GM12878 (cell line): Measurements from ENCODE around the gene ROBO1. TPM values are rescaled to one million over a fixed set of nuclear protein-coding genes. Genes with fewer than 3 reads are reported as not detected.
"Not testable (repeated sequence)": the region's sequence is repeated elsewhere in the genome, so short reads cannot be mapped to it uniquely, and the experiment has no call there.

Source experiments
- ATAC-seq: fragments of 200-7000 bp; cut with Tn5 transposase; 3 replicates; pipeline ENCODE4 v1.9.1; 2020; ENCODE audit warnings: mild to moderate bottlenecking, moderate library complexity
- BruUV-seq: library from RNA; stranded (reverse); fragments of 400-500 nt; replicated peaks from 2 replicates; lab custom pipeline; 2021; lab: Mats Ljungman, UMichigan
- CTCF ChIA-PET: fragments of 300-600 bp; sonication (Branson Sonifier 250); formaldehyde crosslinking; extraction: SDS; loops from one replicate; lab custom pipeline; 2021; ENCODE audit warnings: inconsistent platforms; lab: Yijun Ruan, JAX
- POLR2A ChIA-PET: fragments of 350-600 bp; formaldehyde crosslinking; extraction: SDS; loops from one replicate; lab custom pipeline; 2021; ENCODE audit warnings: inconsistent platforms; lab: Charles Lee
- RAD21 ChIA-PET: fragments of 300-600 bp; sonication (Branson Sonifier 250); formaldehyde crosslinking; loops from one replicate; lab custom pipeline; 2023; ENCODE audit warnings: antibody characterized with exemption; ENCODE audit not compliant: unreplicated experiment; lab: Charles Lee
- SMC1A ChIA-PET: fragments of 300-600 bp; sonication (Branson Sonifier 250); formaldehyde crosslinking; loops from one replicate; lab custom pipeline; 2023; ENCODE audit not compliant: unreplicated experiment, uncharacterized antibody; lab: Charles Lee
- DNase-seq: peaks from one replicate; pipeline ENCODE4 v3.0.0-alpha.2; 2011; ENCODE audit warnings: low read depth, low spot score
- FAIRE-seq: peaks from 3 replicates; lab custom pipeline; 2011; peaks lifted over from hg19 to GRCh38; lab: Jason Lieb, UNC
- H2AFZ ChIP-seq: 2 replicates; pipeline ENCODE4 v1.6.0; 2011; ENCODE audit warnings: low read depth, low read length, control low read depth; ENCODE audit not compliant: control insufficient read depth
- H3K27ac ChIP-seq: 2 replicates; pipeline ENCODE4 v1.5.1; 2011; ENCODE audit warnings: control low read depth; ENCODE audit not compliant: control insufficient read depth, insufficient read depth
- H3K27me3 ChIP-seq, 2 experiments: replicated peaks in 1 of 2; 2 replicates each; pipeline versions ENCODE4 v1.6.0 to v1.6.1; 2011; ENCODE audit warnings: low read length in 1 of 2; ENCODE audit not compliant: control insufficient read depth in 2 of 2, insufficient read depth in 2 of 2
- H3K36me3 ChIP-seq, 2 experiments: 2 replicates each; pipeline ENCODE4 v1.5.1; 2011; ENCODE audit warnings: low read length in 1 of 2; ENCODE audit not compliant: control insufficient read depth in 2 of 2, insufficient read depth in 2 of 2
- H3K4me1 ChIP-seq: 2 replicates; pipeline ENCODE4 v1.6.1; 2011; ENCODE audit warnings: mild to moderate bottlenecking, low read length, moderate library complexity, mixed read lengths; ENCODE audit not compliant: control insufficient read depth, insufficient read depth
- H3K4me2 ChIP-seq: 2 replicates; pipeline ENCODE4 v1.6.0; 2011; ENCODE audit warnings: control low read depth; ENCODE audit not compliant: control insufficient read depth, insufficient read depth
- H3K4me3 ChIP-seq: fragments of 200-600 bp; sonication (generic); 2 replicates; pipeline ENCODE4 v1.5.1; 2016
- H3K79me2 ChIP-seq: 2 replicates; pipeline ENCODE4 v1.6.0; 2011; ENCODE audit warnings: low read length; ENCODE audit not compliant: control insufficient read depth, insufficient read depth
- H3K9ac ChIP-seq: 2 replicates; pipeline ENCODE4 v1.8.0; 2011; ENCODE audit warnings: low read length, control low read depth, mixed read lengths; ENCODE audit not compliant: control insufficient read depth, insufficient read depth
- H3K9me3 ChIP-seq: replicated peaks from 3 replicates; pipeline ENCODE4 v1.5.1; 2011; ENCODE audit warnings: mild to moderate bottlenecking, low read length; ENCODE audit not compliant: control insufficient read depth, insufficient read depth
- H4K20me1 ChIP-seq: 2 replicates; pipeline ENCODE4 v1.6.0; 2011; ENCODE audit not compliant: control insufficient read depth, insufficient read depth
- BCL11A ChIP-seq: IDR thresholded peaks from 2 replicates; pipeline ENCODE4 v1.6.1; 2011; ENCODE audit warnings: low read depth, low read length
- MEF2A ChIP-seq: IDR thresholded peaks from 2 replicates; pipeline ENCODE4 v1.6.1; 2011; ENCODE audit warnings: low read depth, mild to moderate bottlenecking, low read length, moderate library complexity; ENCODE audit not compliant: insufficient read depth
- NFIC ChIP-seq: IDR thresholded peaks from 2 replicates; pipeline ENCODE4 v1.6.1; 2012; ENCODE audit warnings: low read depth, mild to moderate bottlenecking, inconsistent platforms, low read length, moderate library complexity
- PAX5 ChIP-seq: IDR thresholded peaks from 2 replicates; pipeline ENCODE4 v1.6.1; 2011; ENCODE audit warnings: low read depth, low read length, borderline replicate concordance
- RELA ChIP-seq: fragments of 450-650 bp; IDR thresholded peaks from 2 replicates; pipeline ENCODE4 v1.8.0; 2014; ENCODE audit warnings: borderline replicate concordance; ENCODE audit not compliant: partially characterized antibody
- SIX5 ChIP-seq: IDR thresholded peaks from 2 replicates; pipeline ENCODE4 v1.6.1; 2011; ENCODE audit warnings: mild to moderate bottlenecking, low read depth, low read length, moderate library complexity; ENCODE audit not compliant: severe bottlenecking
- WGBS: methylation state at CpG from one replicate; pipeline ENCODE4 v1.1.6; 2016; ENCODE audit warnings: low lambda C conversion rate; ENCODE audit not compliant: insufficient replicate concordance, insufficient coverage; ENCODE audit errors: missing lambda C conversion rate; 5-methylcytosine and 5-hydroxymethylcytosine counted together
- in situ Hi-C: fragments of 300-500 bp; cut with MboI; formaldehyde crosslinking; loops from 9 replicates; pipeline ENCODE4 v1.14.3; 2018; ENCODE audit warnings: mixed read lengths
- intact Hi-C: fragments of 100-400 bp; cut with micrococcal nuclease; formaldehyde crosslinking; loops from one replicate; pipeline ENCODE4 v1.14.2; 2022; ENCODE audit not compliant: unreplicated experiment
- polyA plus RNA-seq, 11 experiments: library from polyadenylated mRNA; depleted of rRNA in 4 of 11; unstranded in 6 of 11; stranded (reverse) in 5 of 11; fragments of >200 nt; fragmentation: Nextera tagmentation in 4 of 11; fragmentation: Illumina TruSeq in 1 of 11; extraction: Ambion mirVana in 4 of 11; extraction: Trizol in 1 of 11; gene quantifications; 1 replicate in 1 of 11; 2 replicates in 10 of 11; pipeline versions ENCODE4 v1.2.1 to v1.2.3, GENCODE V29; 2011 to 2016; ENCODE audit warnings: inconsistent platforms in 2 of 11, missing spikeins in 2 of 11, low read depth in 1 of 11
- total RNA-seq, 4 experiments: library from RNA; depleted of rRNA in 3 of 4; stranded (reverse); fragments of >200 nt in 3 of 4; fragmentation: Illumina TruSeq in 1 of 4; extraction: Trizol in 1 of 4; gene quantifications; 2 replicates each; pipeline versions ENCODE4 v1.2.1 to v1.2.3, GENCODE V29; 2013 to 2021
- TF ChIP-seq, protein P1 (sequence below): fragments of 450-650 bp; formaldehyde crosslinking; IDR thresholded peaks from 2 replicates; pipeline ENCODE4 v1.4.0; 2020; ENCODE audit warnings: mild to moderate bottlenecking, moderate library complexity
- TF ChIP-seq, protein P2 (sequence below): IDR thresholded peaks from 2 replicates; pipeline ENCODE4 v1.6.1; 2011; ENCODE audit warnings: borderline replicate concordance, low read depth, mild to moderate bottlenecking, moderate library complexity, mixed read lengths, low read length; ENCODE audit not compliant: insufficient read depth; ENCODE audit errors: extremely low read length

ROBO1 gene
- total and polyA plus RNA-seq, 10 of the 15 experiments (the other 5 are each of a cell fraction or from before 2014, with no cell fraction given), result 0.29 to 46.5 (median 1.2) TPM

DNA sequence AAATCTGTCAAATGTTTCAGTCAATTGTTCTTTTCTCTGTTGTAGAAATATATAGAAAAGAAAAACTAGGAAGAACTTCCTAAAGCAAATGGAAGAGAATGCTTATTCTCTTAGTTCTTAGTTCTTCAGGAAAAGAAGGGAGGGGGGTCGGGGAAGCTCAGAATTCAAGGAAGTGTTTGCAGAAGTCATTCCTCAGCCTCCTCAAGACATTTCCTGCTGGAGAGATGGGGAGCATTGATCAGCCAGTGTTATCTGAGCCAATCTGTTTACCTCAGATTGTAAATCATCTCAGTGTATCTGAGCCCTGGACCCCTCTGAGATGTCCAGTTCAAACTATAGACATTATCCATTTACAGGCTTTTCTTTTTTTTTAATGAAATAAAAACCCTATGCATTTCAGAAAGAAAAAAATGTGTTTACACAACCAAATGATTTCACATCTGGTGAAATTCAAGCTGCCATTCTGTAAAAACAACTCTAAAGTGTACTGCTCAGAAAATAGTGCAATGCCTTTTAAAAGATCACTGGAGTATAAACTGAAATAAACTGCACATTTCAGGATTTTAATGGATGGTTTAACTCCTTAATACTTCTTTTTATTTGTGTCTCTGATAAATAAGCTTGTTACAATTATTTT is 460.7 kb downstream of the ROBO1 start (continued):
- TF ChIP-seq, protein P1, sequence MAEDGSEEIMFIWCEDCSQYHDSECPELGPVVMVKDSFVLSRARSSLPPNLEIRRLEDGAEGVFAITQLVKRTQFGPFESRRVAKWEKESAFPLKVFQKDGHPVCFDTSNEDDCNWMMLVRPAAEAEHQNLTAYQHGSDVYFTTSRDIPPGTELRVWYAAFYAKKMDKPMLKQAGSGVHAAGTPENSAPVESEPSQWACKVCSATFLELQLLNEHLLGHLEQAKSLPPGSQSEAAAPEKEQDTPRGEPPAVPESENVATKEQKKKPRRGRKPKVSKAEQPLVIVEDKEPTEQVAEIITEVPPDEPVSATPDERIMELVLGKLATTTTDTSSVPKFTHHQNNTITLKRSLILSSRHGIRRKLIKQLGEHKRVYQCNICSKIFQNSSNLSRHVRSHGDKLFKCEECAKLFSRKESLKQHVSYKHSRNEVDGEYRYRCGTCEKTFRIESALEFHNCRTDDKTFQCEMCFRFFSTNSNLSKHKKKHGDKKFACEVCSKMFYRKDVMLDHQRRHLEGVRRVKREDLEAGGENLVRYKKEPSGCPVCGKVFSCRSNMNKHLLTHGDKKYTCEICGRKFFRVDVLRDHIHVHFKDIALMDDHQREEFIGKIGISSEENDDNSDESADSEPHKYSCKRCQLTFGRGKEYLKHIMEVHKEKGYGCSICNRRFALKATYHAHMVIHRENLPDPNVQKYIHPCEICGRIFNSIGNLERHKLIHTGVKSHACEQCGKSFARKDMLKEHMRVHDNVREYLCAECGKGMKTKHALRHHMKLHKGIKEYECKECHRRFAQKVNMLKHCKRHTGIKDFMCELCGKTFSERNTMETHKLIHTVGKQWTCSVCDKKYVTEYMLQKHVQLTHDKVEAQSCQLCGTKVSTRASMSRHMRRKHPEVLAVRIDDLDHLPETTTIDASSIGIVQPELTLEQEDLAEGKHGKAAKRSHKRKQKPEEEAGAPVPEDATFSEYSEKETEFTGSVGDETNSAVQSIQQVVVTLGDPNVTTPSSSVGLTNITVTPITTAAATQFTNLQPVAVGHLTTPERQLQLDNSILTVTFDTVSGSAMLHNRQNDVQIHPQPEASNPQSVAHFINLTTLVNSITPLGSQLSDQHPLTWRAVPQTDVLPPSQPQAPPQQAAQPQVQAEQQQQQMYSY (CRISPR knock-in tag), result no peak
- TF ChIP-seq MEF2A, result no peak
- no peak for TF ChIP-seq BCL11A
- no peak for TF ChIP-seq PAX5
- TF ChIP-seq, protein P2, sequence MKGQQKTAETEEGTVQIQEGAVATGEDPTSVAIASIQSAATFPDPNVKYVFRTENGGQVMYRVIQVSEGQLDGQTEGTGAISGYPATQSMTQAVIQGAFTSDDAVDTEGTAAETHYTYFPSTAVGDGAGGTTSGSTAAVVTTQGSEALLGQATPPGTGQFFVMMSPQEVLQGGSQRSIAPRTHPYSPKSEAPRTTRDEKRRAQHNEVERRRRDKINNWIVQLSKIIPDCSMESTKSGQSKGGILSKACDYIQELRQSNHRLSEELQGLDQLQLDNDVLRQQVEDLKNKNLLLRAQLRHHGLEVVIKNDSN, result no peak
- TF ChIP-seq RELA, result no peak
- TF ChIP-seq NFIC, result no peak
- no peak for TF ChIP-seq SIX5

DNA sequence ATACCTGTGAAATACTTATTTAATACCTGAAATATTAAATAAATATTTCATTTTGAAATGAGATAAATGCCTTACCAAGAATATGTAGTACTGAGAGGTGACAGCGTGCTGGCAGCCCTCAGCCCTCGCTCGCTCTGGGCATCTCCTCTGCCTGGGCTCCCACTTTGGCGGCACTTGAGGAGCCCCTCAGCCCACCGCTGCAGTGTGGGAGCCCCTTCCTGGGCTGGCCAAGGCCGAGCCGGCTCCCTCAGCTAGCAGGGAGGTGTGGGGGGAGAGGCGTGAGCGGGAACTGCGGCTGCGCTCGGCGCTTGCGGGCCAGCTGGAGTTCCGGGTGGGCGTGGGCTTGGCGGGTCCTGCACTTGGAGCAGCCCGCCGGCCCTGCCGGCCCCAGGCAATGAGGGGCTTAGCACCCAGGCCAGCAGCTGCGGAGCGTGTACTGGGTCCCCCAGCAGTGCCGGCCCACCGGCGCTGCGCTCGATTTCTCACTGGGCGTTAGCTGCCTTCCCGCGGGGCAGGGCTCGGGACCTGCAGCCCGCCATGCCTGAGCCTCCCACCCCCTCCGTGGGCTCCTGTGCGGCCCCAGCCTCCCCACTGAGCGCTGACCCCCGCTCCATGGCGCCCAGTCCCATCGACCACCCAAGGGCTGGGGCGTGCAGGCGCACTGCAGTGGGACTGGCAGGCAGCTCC is 467.7 kb downstream of the ROBO1 start:
- ATAC-seq, H3K27me3 ChIP-seq, H3K27ac ChIP-seq, SMC1A ChIA-PET, H4K20me1 ChIP-seq, in situ Hi-C loops, intact Hi-C loops, H3K9ac ChIP-seq, H3K9me3 ChIP-seq, RAD21 ChIA-PET, H3K79me2 ChIP-seq, BruUV-seq, DNase-seq, H3K4me2 ChIP-seq, H3K4me3 ChIP-seq, CTCF ChIA-PET, FAIRE-seq, H3K36me3 ChIP-seq, POLR2A ChIA-PET, H3K4me1 ChIP-seq, H2AFZ ChIP-seq: not testable (repeated sequence)
- WGBS, result 78% methylated on average over 28 of the region's 40 CpGs
